Activated gamma-delta T cell (primary cell): ENCODE data around the gene GAS7.

Source experiments
- DNase-seq: peaks from one replicate; lab custom pipeline; 2025; lab: John Stamatoyannopoulos, UW

The GAS7 gene

DNA sequence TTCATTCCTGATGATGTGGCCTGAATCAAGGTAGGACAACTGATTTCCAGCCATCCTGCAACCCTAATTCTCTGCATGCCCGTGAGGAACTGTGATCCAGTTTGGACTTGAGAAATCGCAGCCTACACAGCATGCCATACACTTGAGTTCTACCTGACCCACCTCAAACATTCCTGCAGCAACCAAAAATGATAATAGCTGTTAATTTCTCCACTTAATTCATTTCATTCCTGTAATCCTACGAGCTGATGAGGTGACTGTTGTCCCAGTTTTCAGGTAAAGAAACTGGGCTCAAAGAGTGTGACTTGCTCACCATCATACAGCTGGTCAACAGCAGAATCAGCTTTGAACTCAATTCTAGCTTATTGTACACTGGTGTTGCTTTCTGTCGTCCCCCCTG is 2.2 kb upstream of the GAS7 start:
- no peak for DNase-seq

DNA sequence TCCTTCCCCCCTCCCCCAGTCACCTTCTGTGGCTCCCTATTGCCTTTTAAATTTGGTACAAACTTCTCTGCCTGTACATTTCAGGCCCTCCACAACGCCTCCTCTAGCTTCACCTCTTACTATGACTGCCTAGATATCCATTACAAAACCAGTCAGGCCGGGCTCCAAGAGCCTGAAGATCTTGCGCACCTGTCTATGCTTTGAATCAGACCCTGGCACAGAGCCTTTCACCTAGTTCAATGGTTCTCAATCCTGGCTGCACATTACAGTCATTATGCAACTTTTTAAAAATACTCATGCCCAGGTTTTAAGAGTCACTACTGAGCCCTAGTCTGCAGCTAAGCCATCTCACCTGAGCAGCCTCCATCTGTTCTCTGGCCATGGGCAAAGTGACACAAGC is 1.6 kb upstream of the GAS7 start:
- DNase-seq: no peak

DNA sequence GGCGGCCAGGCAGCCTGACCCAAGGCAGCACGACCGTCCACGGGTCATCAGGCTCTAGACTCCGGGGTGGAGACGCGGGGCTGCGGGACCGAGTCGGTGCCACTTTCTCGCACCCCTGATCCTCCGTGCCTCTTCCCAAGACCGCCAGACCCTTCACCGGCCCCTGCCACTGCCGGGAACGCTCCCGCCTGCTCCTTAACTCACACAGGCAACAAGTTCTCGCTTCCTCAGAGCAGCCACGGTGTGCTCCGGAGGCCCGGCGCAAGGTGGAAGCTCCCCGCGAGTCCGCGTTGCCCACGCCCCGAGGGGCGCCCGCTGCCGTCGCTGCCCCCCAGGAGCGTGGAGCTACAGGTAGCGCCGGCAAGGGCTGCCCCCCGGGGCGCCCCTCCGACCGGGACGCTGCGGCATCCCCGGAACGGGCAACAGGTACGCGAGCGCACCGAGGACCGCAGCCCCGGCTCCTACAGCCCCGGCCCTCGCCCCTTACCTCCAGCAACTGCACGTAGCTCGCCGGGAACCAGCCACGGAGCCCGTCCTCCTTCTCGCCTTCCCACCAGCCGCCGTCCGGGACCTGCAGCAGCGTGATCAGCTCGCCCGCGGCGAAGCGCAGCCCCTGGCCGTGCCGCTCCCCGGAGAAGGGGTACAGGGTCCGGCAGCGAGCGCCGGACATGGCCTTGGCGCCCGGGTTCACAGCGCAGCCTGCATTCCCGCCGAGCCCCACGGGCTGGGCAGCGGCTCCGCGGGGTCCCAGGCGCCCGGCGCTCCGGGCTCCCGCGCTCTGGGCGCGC is 491 bp downstream of the GAS7 start:
- peak; percentile 17 for DNase-seq

DNA sequence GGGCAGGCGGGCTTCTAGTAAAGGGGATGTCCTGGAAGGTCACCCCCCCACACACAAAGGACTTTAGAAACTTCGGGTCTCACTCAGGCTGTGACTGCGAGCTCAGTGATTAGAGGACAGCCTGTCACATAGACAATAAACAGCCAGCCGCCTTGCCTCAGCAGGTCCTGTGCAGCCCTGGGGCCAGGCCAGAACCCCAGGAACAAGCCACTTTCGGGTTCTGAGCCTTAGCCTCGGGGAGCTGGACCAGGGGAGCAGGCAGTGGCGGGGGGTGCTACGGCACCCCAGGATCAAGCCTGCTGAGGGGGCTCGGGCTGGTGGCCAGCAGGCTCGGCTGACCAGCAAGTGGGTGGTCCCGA is 1.1 kb downstream of the GAS7 start:
- no peak for DNase-seq

DNA sequence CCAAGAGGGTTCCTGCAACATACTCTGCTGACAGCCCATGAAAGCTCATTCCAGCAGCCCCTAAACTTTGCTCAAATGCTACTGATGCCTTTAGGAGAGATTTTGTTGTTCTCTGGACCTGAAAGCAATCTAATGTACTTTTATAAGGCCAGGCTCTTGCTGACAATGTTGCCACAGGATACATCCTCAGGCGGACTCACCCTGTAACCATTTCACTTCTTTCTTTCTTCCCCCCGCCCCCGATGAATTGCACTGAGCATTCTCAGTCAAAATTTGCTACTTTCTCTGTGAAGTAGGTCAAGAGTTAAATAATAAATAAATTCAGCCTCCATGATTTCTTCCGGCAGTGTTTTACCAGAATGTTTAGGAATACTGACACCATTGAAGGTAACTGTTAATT is 1.5 kb downstream of the GAS7 start:
- no peak for DNase-seq

DNA sequence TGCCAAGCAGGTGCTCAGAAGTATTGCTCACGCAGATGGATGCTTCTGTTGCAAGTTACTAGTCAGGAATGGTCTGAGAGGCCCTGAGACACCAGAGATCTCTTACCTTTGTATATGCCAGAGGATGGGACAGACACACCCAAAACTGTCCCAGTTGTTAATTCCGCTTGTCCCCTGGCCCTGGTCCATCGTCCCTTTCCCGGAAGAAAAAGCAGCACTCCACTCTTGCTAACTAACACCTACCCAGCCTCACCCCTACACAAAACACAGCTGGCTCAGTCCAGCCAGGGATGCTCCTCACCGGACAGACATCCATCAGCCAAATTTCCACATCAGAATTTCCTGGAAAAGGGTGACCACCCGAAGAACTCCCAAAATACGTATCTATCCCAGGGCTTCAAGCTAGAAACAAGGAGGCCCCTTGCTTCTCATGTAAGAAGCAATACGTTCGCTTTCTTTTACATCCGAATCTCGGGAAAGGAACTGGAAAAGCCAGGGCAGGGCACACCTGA is 2.0 kb downstream of the GAS7 start:
- no peak for DNase-seq

DNA sequence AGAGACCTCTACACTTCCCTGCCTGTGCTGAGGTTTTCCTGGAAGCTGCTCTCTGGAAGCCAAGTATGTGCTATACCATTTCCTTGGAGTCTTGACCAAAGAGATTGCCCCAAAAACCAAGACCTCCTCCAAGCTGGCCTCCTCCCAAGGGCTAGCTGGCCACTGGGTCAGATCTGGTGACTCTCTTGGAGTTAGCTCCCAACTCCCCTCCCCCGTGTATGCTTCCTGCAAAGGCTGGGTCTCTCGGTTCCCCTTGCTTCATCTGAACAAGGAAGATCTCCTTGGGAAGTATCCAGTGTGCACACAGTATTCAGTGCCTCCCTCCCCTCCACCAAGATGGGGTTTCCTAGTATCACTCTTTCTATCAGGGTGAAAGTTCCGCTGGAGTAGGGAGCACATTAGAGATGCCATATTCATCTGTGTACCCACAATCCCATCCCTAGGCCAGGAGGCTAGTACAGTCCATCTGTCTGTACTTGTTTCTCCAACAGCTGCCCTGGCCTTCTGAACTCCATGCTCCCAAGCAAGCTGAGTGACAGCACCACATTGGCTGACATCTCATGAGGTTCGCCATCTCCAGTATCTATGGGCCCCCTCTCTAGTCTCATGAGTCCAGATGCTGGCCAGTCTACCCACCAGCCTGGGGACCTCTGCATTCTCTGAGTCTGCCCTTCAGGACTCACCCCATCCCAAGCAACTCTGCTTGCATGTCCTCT is 3.2 kb downstream of the GAS7 start:
- no peak for DNase-seq

DNA sequence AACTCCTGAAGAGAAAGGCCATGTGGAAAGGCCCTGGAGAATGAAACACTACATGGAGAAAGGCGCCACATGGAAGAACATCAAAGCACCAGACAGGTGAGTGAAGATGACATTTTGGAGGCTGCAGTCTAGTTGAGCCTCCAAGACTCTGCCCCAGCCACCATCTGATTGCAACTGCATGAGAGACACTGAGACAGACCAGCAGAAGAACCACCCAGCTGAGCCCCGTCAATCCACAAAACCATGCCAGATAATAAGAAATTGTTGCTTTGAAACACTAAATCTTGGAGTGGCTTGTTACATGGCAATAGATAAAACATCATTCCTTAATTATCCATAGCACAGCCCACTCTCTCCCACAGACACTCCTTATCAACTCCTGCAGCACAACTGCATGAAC is 4.8 kb downstream of the GAS7 start:
- no peak for DNase-seq

DNA sequence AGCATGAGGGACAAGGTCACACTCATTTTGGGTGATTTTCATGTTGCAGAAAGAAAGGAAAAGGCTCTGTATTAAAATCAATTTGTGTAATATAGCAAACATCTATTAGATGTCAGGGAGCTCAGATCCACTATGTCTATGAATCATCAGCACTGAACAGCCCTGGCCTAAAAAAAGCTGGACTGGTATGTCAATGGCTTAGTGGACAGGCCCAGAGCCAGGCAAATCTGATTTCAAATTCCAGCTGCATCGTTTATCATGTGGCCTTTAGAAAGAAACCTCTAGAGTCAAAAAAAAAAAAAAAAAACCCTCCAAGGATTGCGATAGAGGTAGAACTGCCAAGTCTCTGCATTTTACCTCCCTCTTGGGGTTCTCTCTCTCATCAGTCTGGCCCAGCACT is 5.4 kb downstream of the GAS7 start:
- no peak for DNase-seq

DNA sequence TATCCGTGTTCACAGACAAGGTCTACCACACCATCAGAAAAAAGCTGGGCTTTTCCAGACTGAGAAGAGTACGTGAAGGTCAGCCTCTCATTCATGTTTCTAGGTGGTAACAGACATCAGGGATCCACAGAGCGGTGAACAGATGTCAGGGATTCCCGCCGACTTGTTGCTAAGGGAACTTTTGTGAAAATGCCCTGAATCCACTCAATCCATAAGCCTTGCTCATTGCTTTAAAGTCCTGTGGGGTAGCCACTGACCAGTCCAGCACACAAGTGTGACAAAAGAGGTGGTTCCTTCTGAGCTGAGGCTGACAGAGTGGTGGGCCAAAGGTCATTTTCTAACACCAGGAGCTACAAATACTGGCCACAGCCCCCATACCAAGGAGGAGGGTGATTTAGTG is 5.9 kb downstream of the GAS7 start:
- DNase-seq: no peak

DNA sequence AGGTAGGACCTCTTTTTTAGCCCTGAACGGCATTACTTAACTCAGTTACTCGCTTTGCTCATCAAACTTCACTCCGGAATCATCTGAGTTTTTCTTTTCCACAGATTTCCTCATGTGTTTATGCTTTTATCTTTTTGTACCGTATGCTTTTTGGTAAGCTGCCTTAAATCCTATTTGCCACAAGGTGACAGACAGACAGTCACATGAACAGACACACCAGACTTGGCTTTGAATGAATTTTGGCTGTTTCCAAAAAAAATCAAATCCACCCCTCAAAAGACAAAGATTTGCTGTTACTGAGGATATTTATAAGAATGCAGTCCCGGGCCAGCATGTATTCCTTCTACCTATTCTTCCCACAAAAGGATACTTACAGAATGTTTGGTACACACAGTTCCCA is 10.9 kb downstream of the GAS7 start:
- DNase-seq: no peak

DNA sequence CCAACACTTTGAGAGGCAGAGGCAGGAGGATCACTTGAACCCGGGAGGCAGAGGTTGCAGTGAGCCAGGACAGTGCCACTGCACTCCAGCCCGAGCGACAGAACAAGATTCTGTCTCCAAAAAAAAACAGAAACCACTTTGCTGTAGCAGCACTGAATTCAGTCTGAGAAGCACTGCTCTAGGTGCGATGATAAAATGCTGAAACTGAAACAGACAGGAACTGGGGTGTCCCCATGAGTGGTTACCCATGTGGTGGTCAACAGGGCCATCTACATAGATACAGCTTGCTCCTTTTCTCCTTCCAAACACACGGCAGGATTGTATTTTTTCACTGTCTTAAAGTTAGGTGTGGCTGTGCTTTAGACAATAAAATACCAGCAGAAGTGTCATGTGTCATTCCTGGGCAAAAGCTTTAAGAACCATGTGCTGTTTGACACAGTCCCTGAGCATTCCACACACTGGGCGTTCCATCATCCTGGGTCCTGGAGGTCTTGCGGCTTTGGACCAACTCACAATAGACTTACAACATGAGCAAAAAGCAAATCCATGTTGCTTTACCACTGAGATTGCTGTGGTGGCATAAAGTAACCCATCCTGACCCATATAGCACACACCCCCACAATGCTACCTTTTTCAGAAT is 11.5 kb downstream of the GAS7 start:
- no peak for DNase-seq

DNA sequence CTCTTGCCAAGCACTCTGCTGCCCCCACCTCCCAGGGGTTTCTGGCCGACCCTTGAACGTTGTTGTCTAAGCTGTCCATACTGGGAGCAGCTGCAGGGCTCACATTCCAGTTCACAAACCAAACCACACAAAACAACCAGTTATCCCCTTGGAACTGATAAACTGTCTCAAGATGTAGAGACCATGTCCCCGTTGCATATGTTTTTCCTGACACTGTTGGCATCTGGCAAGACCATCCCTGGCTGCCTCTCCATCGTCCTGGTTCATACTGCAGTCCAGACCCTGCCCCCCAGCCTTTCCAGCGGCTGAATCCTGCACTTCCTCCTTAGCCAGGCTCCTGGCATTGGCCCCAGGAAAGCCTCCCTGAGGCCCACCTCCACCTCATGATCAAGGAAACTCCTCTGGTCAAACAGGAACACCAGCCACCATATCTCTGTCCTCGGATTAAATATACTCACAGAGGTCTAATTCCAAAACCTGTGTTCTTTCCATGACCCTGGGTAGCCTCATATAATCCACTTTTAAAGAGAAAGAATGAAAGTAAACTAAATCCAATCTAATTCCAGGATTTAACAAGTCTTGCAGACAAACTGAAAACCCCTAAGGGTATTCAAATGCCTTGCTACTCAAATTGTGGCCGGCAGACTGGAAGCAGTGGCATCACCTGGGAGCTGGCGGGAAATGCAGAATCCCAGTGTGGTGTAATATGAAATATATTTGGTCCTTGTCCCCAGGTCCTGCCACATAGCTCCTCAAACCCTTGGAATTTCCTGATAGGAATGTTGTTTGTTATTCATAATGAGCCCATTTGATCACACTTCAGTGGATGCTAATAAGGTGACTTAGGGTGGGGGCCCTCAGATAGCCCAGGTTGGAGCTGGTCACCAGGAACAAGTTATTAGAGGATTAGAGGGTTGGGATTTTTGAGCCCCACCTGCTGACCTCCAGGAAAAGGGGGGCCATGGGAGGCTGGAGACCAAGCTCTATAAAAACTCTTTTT is 14.2 kb downstream of the GAS7 start:
- DNase-seq: no peak

DNA sequence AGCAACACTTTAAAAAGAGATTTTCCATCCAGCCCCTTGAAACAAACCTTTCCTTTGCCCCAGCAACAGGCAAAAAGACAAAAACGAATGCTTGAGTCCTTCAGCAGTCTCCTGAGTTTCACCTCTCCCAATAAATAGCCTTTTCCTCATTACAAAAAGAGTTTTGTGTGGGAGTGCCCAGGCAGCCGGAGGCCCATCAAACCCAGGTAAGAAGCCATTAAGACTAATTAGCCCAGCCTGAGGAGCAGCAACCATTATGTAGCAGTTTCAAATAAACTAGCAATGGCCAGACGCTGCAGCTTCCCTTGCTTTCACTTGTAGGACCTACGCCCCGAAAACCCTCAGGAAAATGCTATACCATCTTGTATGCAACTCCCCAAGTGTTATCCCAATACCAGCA is 15.6 kb downstream of the GAS7 start:
- no peak for DNase-seq

DNA sequence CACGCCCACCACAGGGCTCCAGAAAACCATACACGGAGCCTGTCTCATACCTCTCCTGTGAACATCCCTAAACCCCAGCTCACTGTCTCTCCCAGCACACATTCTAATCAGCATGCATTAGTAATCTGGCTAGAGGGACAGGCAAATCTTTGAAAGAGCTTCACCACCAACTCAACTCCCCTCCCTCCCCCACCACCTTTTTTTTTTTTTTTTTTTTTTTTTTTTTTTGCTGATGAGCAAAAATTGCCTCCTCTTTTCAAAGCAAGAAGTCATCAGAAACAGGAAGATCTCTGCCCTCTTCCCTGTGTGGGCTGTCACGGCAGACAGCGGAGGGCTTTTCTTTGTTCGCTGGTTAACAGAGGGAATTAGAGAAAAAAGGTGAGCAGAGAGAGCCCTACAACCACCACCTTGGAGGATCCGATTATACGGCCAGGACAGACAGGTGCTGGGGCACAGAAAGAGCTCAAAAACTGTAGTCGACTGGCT is 19.9 kb downstream of the GAS7 start:
- no peak for DNase-seq

DNA sequence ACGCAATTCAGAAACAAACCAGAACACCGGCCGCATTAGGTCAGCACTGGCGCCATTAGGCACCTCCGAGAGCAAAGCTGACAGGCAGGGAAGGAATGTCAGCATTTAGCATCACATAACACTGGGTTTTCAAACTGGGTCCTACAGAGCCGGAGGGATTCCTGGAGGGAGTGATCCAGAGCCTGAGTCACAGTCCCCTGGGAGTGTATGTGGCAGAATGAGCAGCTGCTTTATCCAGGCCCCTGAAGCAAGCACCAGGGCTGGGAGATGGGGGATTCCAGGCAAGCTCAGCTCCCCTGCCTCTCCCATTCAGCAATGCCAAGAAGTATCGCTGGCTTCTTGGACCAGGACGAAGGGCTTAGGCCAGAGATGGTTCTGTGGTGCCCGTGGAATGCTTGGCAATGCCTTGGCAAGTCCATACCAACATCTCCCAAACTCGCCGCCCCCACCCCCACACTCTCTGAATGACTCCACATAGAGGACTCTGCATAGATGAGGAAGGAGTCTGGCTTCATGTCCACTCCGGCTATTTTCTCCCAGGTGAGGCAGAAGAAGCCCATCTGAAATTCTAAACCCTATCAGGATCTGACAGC is 20.4 kb downstream of the GAS7 start:
- DNase-seq: no peak

DNA sequence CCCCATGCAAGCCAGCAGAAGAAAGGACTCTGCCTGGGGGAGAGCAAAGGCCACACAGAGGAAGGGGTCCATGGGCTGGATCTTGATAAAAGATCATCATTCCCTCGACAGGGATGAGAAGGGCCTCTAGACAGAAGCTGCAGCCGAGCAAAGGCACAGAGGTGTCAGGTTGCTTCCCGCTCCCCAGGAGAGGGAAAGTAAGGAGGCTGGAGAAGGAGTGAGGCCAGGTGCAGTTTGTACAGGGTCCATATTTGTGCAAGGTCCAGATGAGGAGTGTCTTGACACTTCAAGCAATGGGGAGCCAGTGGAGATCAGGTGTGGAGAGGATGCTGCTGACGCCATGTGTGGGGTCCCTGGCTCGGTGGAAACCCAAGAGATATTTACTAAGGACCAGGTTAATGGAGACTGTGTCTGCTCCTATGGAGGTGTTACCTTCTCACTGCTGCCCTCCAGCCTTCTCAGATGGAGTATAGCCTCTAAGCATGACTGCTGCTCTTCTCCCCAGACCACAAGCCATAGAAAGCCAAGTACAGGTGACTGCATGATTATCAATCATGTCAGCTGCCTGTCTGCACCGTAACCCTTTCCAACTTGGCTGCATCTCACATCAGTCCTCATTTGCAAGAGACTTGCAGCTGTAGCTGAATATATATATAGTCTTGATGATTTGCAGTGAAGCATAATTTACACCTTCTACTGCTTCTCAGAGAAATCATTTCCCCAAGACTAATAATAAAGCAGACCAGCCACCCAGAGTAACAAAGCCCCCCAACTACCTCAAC is 21.1 kb downstream of the GAS7 start:
- no peak for DNase-seq

DNA sequence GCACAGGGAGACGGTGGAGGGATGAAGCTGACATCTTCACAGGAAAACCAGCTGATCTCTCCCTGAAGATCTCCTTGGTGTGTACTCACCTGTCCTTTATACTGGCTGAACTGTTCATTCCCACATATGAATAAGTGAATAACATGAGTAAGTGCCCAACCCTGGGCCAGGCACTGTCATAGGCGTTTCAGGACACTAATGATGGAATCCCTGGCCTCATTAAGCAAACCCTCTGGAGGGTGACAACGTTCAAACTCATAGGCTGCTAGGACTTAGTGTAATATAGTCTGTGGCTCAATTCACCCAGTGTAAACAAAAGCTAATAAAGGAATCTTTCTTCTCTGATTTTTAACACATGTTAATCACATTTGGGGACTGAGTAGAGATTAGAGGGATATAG is 24.5 kb downstream of the GAS7 start:
- DNase-seq: no peak

DNA sequence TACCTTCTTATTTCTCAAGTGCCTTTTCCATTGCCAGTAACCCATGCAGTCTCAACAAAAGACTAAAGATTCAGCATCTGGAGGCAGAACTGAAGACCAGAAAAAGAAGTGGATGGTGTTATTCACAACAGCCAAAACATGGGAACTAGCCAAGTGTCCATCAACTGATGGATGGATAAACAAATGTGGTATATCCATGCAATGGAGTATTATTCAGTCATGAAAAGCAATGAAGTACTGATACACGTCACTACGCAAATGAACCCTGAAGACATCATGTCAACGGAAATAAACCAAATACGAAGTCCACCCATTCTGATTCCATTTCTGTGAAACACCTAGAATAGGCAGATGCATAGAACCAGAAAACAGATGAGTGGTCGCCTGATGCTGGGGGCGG is 25.6 kb downstream of the GAS7 start:
- no peak for DNase-seq

DNA sequence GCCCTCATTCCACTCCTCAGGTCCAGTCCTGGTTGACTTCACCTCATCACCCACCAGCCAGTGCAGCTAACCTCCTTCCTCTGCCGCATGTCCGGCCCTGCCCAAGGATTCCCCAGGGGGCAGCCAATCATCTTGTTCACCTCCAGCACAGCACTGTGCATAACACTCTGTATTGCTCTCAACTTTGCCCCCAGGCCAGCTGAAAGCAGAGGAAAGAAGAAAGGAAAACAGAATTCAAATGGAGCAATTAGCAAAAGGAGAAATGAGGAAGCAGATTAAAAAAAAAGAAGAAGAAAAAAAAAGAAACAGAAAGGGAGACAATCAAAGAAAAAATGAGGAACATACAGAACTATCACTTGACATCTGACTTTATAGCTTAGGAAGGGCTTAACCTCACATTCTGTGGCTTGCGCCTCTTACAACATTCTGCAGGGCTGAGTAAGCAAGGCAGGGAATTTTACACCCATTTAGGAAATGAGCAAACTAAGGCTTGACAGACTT is 26.1 kb downstream of the GAS7 start:
- DNase-seq: no peak
